ENCODE measurements around the gene ACSS2.
A peak's percentile ranks its signal among the peaks of the same experiment; 100 is the strongest.

The ACSS2 gene

GRCh38 chr20:34927736-34928135 lies 51.3 kb downstream of the ACSS2 start:
- DNase-seq (ENCODE audit: low read depth in 1 of 2, low spot score in 1 of 2), result peak in 1 of 2 experiments; percentile 21
- in situ Hi-C loops (cut with HindIII; ENCODE audit: low pct_unique_long_range_greater_than_20kb, low sequenced_read_pairs), result no loop called here
- no peak for TF ChIP-seq JUND (IDR thresholded peaks at IDR 0.05; ENCODE audit: low read depth)

GRCh38 chr20:34928411-34928810 lies 52.0 kb downstream of the ACSS2 start:
- no peak for DNase-seq (ENCODE audit: low read depth in 1 of 2, low spot score in 1 of 2)
- TF ChIP-seq JUND (IDR thresholded peaks at IDR 0.05; ENCODE audit: low read depth), result no peak
- in situ Hi-C loops (cut with HindIII; ENCODE audit: low pct_unique_long_range_greater_than_20kb, low sequenced_read_pairs), result no loop called here

GRCh38 chr20:34931771-34932170 lies 55.4 kb downstream of the ACSS2 start:
- no peak for DNase-seq (ENCODE audit: low read depth in 1 of 2, low spot score in 1 of 2)
- TF ChIP-seq JUND (IDR thresholded peaks at IDR 0.05; ENCODE audit: low read depth), result no peak
- in situ Hi-C loops (cut with HindIII; ENCODE audit: low pct_unique_long_range_greater_than_20kb, low sequenced_read_pairs), result no loop called here

- peak in 1 of 2 experiments; percentile 36 for DNase-seq (ENCODE audit: low read depth in 1 of 2, low spot score in 1 of 2)
- TF ChIP-seq JUND (IDR thresholded peaks at IDR 0.05; ENCODE audit: low read depth), result no peak
- in situ Hi-C loops (cut with HindIII; ENCODE audit: low pct_unique_long_range_greater_than_20kb, low sequenced_read_pairs), result no loop called here
Measured at GRCh38 chr20:34938466-34939163, 62.2 kb downstream of the ACSS2 start.

GRCh38 chr20:34940081-34940481 lies 63.7 kb downstream of the ACSS2 start:
- in situ Hi-C loops (cut with HindIII; ENCODE audit: low pct_unique_long_range_greater_than_20kb, low sequenced_read_pairs), result no loop called here
- TF ChIP-seq JUND (IDR thresholded peaks at IDR 0.05; ENCODE audit: low read depth), result no peak
- DNase-seq (ENCODE audit: low read depth in 1 of 2, low spot score in 1 of 2), result no peak

- in situ Hi-C loops (cut with HindIII; ENCODE audit: low pct_unique_long_range_greater_than_20kb, low sequenced_read_pairs), result no loop called here
- no peak for TF ChIP-seq JUND (IDR thresholded peaks at IDR 0.05; ENCODE audit: low read depth)
- DNase-seq (ENCODE audit: low read depth in 1 of 2, low spot score in 1 of 2), result no peak
Measured at GRCh38 chr20:34941226-34941625, 64.8 kb downstream of the ACSS2 start.

DNA sequence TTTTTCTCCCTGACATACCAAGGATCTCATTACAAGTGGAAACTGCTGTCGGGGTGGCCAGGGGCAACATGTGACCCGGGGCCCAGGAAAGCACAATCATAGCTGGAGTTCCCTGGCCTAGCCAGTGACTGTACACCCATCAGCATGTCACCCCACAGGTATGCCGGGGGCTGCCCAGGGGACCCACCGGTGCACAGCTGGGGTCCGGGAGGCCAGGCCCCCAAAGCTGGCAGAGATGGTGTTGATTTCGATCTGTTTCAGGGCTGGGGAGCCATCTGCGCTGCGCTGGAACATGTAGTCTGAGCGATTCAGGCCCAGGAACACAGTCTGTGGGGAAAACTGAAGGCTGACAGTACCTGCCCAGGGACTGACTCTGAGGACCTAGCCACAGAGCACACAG lies 65.9 kb downstream of the ACSS2 start:
- no peak for TF ChIP-seq JUND (IDR thresholded peaks at IDR 0.05; ENCODE audit: low read depth)
- no peak for DNase-seq (ENCODE audit: low read depth in 1 of 2, low spot score in 1 of 2)
- in situ Hi-C loops (cut with HindIII; ENCODE audit: low pct_unique_long_range_greater_than_20kb, low sequenced_read_pairs), result no loop called here

- in situ Hi-C loops (cut with HindIII; ENCODE audit: low pct_unique_long_range_greater_than_20kb, low sequenced_read_pairs), result no loop called here
- no peak for TF ChIP-seq JUND (IDR thresholded peaks at IDR 0.05; ENCODE audit: low read depth)
- DNase-seq (ENCODE audit: low read depth in 1 of 2, low spot score in 1 of 2), result no peak
Measured at GRCh38 chr20:34943808-34944567, 67.6 kb downstream of the ACSS2 start.

DNA sequence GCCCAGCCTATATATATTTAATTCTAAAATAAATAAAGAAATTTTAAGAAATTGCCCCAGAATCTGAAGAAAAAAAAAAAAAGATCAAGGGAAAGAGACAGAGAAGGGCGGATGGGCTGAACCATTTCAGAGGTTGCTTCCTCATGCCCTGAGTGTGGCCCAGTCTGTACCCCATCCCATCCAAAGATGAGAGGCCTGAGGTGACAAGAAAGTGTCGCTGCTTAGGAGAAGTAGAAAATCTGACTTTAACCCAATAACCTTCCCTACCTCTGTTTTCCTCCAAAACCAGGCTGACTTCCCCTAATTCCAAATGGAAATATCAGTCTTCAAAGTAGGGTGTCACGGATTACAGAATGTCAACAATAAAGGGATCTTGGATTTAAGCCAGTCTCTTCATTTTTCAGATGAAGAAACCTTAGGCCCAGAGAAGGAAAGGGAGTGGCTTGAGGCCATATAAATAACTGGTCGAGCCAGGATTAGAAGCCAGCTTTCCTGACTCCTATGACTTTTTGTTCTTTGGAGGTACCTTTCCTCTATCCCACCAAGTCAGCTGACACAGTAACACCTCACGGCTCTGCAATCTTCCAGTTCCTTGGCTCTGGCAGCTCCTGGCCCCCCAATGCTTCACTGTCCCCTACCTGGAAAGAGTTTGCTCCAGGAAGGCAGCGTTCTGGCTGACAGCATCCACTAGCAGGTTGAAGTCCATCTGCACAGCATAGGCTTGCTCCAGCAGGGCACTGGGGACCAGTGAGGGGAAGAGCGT lies 69.1 kb downstream of the ACSS2 start:
- no peak for TF ChIP-seq JUND (IDR thresholded peaks at IDR 0.05; ENCODE audit: low read depth)
- peak in 1 of 2 experiments; percentile 20 for DNase-seq (ENCODE audit: low read depth in 1 of 2, low spot score in 1 of 2)
- in situ Hi-C loops (cut with HindIII; ENCODE audit: low pct_unique_long_range_greater_than_20kb, low sequenced_read_pairs), result no loop called here

DNA sequence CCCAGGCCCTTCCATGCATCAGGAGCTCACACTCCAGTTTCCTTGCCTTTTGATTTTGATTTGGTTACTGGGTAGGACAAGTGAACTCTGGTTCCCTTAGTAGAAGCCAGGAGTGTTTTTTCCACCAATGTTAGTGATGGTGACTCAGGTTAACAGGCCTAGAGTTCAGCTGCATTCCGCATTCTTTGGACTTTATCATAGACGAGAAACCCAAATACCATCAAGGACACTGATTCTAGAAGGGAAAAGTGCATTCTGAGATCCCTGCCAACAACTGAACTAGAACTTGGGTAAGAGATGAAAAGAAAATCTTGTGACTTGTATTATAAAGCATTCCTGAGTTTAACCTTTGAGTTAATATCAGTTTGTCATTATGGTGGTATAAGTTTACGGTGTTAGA lies 70.2 kb downstream of the ACSS2 start:
- DNase-seq (ENCODE audit: low read depth in 1 of 2, low spot score in 1 of 2), result no peak
- TF ChIP-seq JUND (IDR thresholded peaks at IDR 0.05; ENCODE audit: low read depth), result no peak
- in situ Hi-C loops (cut with HindIII; ENCODE audit: low pct_unique_long_range_greater_than_20kb, low sequenced_read_pairs), result no loop called here

DNA sequence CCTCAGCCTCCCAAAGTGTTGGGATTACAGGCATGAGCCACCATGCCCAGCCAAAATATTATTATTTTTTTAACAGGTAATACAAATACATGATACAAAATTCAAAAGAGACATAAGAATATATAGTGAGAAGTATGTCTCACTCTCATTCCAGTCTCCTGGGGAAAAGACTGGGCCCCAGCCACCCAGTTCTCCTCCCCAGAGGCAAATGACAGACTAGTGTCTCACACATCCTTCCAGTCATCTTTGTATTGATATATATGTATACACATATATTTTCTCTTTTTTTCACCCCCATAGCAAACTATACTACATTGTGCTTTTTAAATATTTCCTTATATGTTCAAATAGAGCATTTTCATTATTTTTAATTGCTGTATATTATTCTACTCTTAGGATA lies 70.9 kb downstream of the ACSS2 start:
- no peak for TF ChIP-seq JUND (IDR thresholded peaks at IDR 0.05; ENCODE audit: low read depth)
- in situ Hi-C loops (cut with HindIII; ENCODE audit: low pct_unique_long_range_greater_than_20kb, low sequenced_read_pairs), result no loop called here
- DNase-seq (ENCODE audit: low read depth in 1 of 2, low spot score in 1 of 2), result no peak

DNA sequence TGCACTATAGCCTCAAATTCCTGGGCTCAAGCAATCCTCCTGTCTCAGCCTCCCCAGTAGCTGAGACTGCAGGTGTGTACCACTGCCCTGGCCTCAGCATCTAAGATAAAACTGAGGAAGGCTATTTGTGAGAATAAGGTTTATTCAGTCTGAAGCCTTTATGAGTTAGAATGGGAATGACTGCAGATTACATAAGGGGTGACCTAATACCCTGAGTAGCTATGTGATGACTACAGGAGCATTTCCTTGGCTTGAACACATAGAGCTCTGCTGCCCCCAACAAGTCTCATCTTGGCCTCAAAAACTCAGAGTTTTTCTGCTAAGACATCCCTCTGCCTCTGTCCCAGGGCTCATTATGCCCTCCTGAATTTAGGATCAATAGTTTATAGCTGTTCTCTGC lies 71.6 kb downstream of the ACSS2 start:
- no peak for DNase-seq (ENCODE audit: low read depth in 1 of 2, low spot score in 1 of 2)
- no peak for TF ChIP-seq JUND (IDR thresholded peaks at IDR 0.05; ENCODE audit: low read depth)
- in situ Hi-C loops (cut with HindIII; ENCODE audit: low pct_unique_long_range_greater_than_20kb, low sequenced_read_pairs), result no loop called here

DNA sequence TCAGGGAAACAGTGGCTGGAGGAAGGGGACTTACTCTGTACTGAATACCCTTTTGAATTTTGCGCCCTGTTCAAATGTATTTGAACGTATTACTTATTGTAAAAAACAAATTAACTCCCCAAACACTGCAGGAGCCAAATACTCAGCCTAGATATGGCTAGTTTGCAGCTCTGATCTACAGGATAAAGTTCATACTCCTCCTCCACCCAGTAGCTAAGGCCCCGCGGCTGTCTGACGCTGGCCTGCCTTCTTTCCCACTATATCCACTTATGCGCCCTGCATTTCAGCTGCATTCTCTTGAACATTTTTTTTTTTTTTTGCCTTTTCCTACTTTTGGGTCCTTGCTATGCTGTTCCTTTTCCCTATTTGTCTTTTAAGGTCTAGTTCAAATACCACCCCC lies 72.7 kb downstream of the ACSS2 start:
- in situ Hi-C loops (cut with HindIII; ENCODE audit: low pct_unique_long_range_greater_than_20kb, low sequenced_read_pairs), result no loop called here
- DNase-seq (ENCODE audit: low read depth in 1 of 2, low spot score in 1 of 2), result no peak
- TF ChIP-seq JUND (IDR thresholded peaks at IDR 0.05; ENCODE audit: low read depth), result no peak

Data from T47D (cell line).